ENCODE data around the gene CRAMP1.

- TF ChIP-seq, protein P1, sequence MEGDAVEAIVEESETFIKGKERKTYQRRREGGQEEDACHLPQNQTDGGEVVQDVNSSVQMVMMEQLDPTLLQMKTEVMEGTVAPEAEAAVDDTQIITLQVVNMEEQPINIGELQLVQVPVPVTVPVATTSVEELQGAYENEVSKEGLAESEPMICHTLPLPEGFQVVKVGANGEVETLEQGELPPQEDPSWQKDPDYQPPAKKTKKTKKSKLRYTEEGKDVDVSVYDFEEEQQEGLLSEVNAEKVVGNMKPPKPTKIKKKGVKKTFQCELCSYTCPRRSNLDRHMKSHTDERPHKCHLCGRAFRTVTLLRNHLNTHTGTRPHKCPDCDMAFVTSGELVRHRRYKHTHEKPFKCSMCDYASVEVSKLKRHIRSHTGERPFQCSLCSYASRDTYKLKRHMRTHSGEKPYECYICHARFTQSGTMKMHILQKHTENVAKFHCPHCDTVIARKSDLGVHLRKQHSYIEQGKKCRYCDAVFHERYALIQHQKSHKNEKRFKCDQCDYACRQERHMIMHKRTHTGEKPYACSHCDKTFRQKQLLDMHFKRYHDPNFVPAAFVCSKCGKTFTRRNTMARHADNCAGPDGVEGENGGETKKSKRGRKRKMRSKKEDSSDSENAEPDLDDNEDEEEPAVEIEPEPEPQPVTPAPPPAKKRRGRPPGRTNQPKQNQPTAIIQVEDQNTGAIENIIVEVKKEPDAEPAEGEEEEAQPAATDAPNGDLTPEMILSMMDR (IDR thresholded peaks at IDR 0.05): no peak
- TF ChIP-seq POLR2AphosphoS5 (IDR thresholded peaks at IDR 0.05) (no peak), EP300 (IDR thresholded peaks at IDR 0.05) (no peak)
Observed at GRCh38 chr16:1709356-1709755, 97.2 kb downstream of the CRAMP1 start.
